ENCODE results near the gene PHF12. TPM values are rescaled to one million over a fixed set of nuclear protein-coding genes. Genes with fewer than 3 reads are reported as not detected.
A peak's percentile ranks its signal among the peaks of the same experiment; 100 is the strongest.

Gene PHF12
- total and polyA plus RNA-seq, 2 of the 8 experiments (the other 6 are each of a cell fraction or from before 2014, with no cell fraction given) = 38.8 to 65.7 TPM

DNA sequence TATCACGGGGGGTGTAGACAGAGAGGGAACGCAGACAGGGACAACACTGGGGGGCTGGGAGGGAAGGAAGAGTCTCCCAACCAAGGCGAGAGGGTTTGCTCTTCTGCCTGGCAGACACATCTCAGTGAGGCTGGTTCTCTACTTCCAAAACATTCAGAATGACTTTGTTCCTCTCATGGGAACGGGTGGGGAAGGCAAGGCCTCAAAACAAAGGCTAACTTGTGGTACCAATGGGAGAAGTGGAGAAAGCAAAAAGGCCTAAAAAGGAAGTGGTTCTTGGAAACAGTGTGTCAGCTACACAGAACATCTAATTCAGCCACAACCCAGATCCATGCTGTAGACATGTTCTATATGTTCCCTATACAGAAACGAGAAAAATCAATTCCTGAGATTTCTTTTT lies 61.3 kb downstream of the PHF12 start:
- no peak overlapping the region for H2BK15ac ChIP-seq (ENCODE audit: low read length)
- no peak overlapping the region for H3K4ac ChIP-seq (replicated peaks; ENCODE audit: insufficient read length, low read depth, low read length)
- no peak overlapping the region for H3K4me3 ChIP-seq (ENCODE audit: extremely low read depth in 1 of 4, insufficient read depth in 2 of 4, low read depth in 3 of 4, low read length in 4 of 4)
- no peak overlapping the region for H2BK120ac ChIP-seq (replicated peaks; ENCODE audit: low read depth, low read length)
- H2BK20ac ChIP-seq (ENCODE audit: low read length) = no peak overlapping the region
- H2AK5ac ChIP-seq (ENCODE audit: low read depth, low read length) = no peak overlapping the region
- CTCF ChIA-PET (ENCODE audit: partially characterized antibody) = interaction anchor here (0.6 to 1.5 kb wide), 3 partner anchors 9 to 41 kb away, joined by 3 to 6 read pairs (median 5); no protein-coding TSS in a partner anchor
- H3K27ac ChIP-seq (ENCODE audit: low read depth, low read length) = no peak overlapping the region
- H3K18ac ChIP-seq (ENCODE audit: extremely low read depth, low read length) = no peak overlapping the region
- H3K27me3 ChIP-seq (replicated peaks in 1 of 4; ENCODE audit: control insufficient read depth in 3 of 4, extremely low read depth in 1 of 4, insufficient read depth in 3 of 4, low read length in 3 of 4) = no peaks in the 10 kb centered on the region
- peaks cover 0 to 3% (median under 1%) of the 10 kb centered on the region in 4 experiments; a peak in 2 of 7 replicates for H3K4me1 ChIP-seq (replicated peaks in 1 of 4; ENCODE audit: control insufficient read depth in 3 of 4, insufficient read depth in 4 of 4, low read length in 3 of 4)
- H3K36me3 ChIP-seq (ENCODE audit: control insufficient read depth in 2 of 4, insufficient read depth in 4 of 4, low read length in 3 of 4) = peaks cover 0 to 5% (median 0%) of the 10 kb centered on the region in 4 experiments; a peak in 2 of 8 replicates
- H2BK12ac ChIP-seq (ENCODE audit: low read depth, low read length) = 0 out of 2 replicates have a peak overlapping the region, but pooled peaks have one; percentile 39
- no peaks in the 10 kb centered on the region for H3K9me3 ChIP-seq (ENCODE audit: insufficient read depth in 2 of 2, low read depth in 1 of 2, low read length in 1 of 2)
- TF ChIP-seq ASH2L (IDR thresholded peaks at IDR 0.05; ENCODE audit: low read length) (no peak), SP2 (IDR thresholded peaks at IDR 0.05; ENCODE audit: low read length) (no peak), TBP (IDR thresholded peaks at IDR 0.05; ENCODE audit: low read depth, low read length) (no peak), CEBPB (IDR thresholded peaks at IDR 0.05; ENCODE audit: low read depth, low read length) (no peak), FOSL1 (IDR thresholded peaks at IDR 0.05; ENCODE audit: insufficient read depth, low read depth, low read length) (no peak), CHD1 (IDR thresholded peaks at IDR 0.05; ENCODE audit: low read depth, low read length) (no peak), BACH1 (IDR thresholded peaks at IDR 0.05; ENCODE audit: low read length) (no peak), RNF2 (IDR thresholded peaks at IDR 0.05; ENCODE audit: borderline replicate concordance, low read depth, low read length, missing control alignments, poor library complexity, severe bottlenecking) (no peak), SP4 (IDR thresholded peaks at IDR 0.05; ENCODE audit: low read length) (no peak), CREB1 (IDR thresholded peaks at IDR 0.05) (no peak)
- TF ChIP-seq, protein P1, sequence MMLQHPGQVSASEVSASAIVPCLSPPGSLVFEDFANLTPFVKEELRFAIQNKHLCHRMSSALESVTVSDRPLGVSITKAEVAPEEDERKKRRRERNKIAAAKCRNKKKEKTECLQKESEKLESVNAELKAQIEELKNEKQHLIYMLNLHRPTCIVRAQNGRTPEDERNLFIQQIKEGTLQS (IDR thresholded peaks at IDR 0.05; ENCODE audit: insufficient read depth, low read depth, low read length) = no peak
- peaks cover 3% of the 10 kb centered on the region; the same call in 1 of the 2 replicates for H3K79me1 ChIP-seq (ENCODE audit: low read depth, low read length)
- no peak overlapping the region for H3K4me2 ChIP-seq (ENCODE audit: insufficient read depth in 1 of 2, low read depth in 2 of 2, low read length in 2 of 2)
- H4K8ac ChIP-seq (ENCODE audit: extremely low read depth, insufficient read depth, low read length) = no peak overlapping the region
- no peak overlapping the region for H2AFZ ChIP-seq (ENCODE audit: low read length)
- peaks cover 2 to 9% of the 10 kb centered on the region in 2 experiments for H4K20me1 ChIP-seq (replicated peaks in 1 of 2; ENCODE audit: control insufficient read depth in 1 of 2, insufficient read depth in 2 of 2, low read length in 2 of 2)
- DNase-seq (ENCODE audit: low read depth in 1 of 2, low spot score in 2 of 2) = no peak
- no peak overlapping the region for H3K14ac ChIP-seq (ENCODE audit: insufficient read length)
- H3K79me2 ChIP-seq (ENCODE audit: control insufficient read depth in 1 of 2, insufficient read depth in 2 of 2, low read length in 2 of 2) = peaks cover 0 to 9% of the 10 kb centered on the region in 2 experiments; a peak in 1 of 4 replicates
- H4K91ac ChIP-seq (replicated peaks; ENCODE audit: insufficient read length, low read length) = no peak overlapping the region
- H3K56ac ChIP-seq (replicated peaks; ENCODE audit: insufficient read length, low read depth, low read length) = no peak overlapping the region
- no peak overlapping the region for H2BK5ac ChIP-seq (ENCODE audit: low read depth, low read length)
- no peak overlapping the region for H3K23ac ChIP-seq (ENCODE audit: insufficient read length)
- no peak overlapping the region for H3K9ac ChIP-seq (replicated peaks in 1 of 4; ENCODE audit: extremely low read depth in 1 of 4, low read depth in 3 of 4, low read length in 3 of 4)
- no peak for FAIRE-seq
- POLR2A ChIA-PET (ENCODE audit: partially characterized antibody) = interaction anchor here (0.6 to 1.8 kb wide), 10 partner anchors 8 to 138 kb away, joined by 3 to 8 read pairs (median 4); no protein-coding TSS in a partner anchor
- WGBS, 2 experiments (ENCODE audit: extremely low coverage in 1 of 2, insufficient coverage in 1 of 2, insufficient read length in 1 of 2, insufficient replicate concordance in 2 of 2, low coverage in 1 of 2, low lambda C conversion rate in 2 of 2, missing lambda C conversion rate in 1 of 2) = 91% methylated on average over 5 of the region's 5 CpGs; no CpG with 5 or more reads in 1 of the 2 experiments
- H4K5ac ChIP-seq (ENCODE audit: insufficient read length, low read depth, low read length) = no peak overlapping the region
- peaks cover 2% of the 10 kb centered on the region; the same call in 1 of the 2 replicates for H3K23me2 ChIP-seq (ENCODE audit: low read depth, low read length)
